Lung (tissue), 12 donors: ENCODE measurements around the gene ABLIM2. TPM values are rescaled to one million over a fixed set of nuclear protein-coding genes. Genes with fewer than 3 reads are reported as not detected.

Experiments
- ATAC-seq: fragments of 200-7000 bp; cut with Tn5 transposase; one replicate; pipeline ENCODE4 v1.9.1; 2020; ENCODE audit warnings: moderate number of reproducible peaks; ENCODE audit not compliant: insufficient read depth, low FRiP score
- DNase-seq, 3 donors: peaks; one replicate each; pipeline ENCODE4 v3.0.0-alpha.2; 2013 to 2017
- H3K27ac ChIP-seq, 2 donors: one replicate each; pipeline ENCODE4 v1.5.1; 2013; ENCODE audit warnings: mild to moderate bottlenecking in 2 of 2, moderate library complexity in 2 of 2, control low read depth in 1 of 2, inconsistent platforms in 1 of 2, low read depth in 1 of 2, low read length in 1 of 2
- H3K27me3 ChIP-seq, 3 donors: one replicate each; pipeline ENCODE4 v1.5.1; 2013; ENCODE audit warnings: low read length in 2 of 3; ENCODE audit not compliant: control insufficient read depth in 3 of 3, insufficient read depth in 3 of 3
- H3K36me3 ChIP-seq, 4 donors: one replicate each; pipeline ENCODE4 v1.5.1; 2013; ENCODE audit warnings: low read length in 4 of 4, mild to moderate bottlenecking in 1 of 4, moderate library complexity in 1 of 4; ENCODE audit not compliant: control insufficient read depth in 4 of 4, insufficient read depth in 4 of 4
- H3K4me1 ChIP-seq, 5 donors: one replicate each; pipeline ENCODE4 v1.5.1; 2013; ENCODE audit warnings: low read length in 5 of 5, mild to moderate bottlenecking in 2 of 5, moderate library complexity in 1 of 5; ENCODE audit not compliant: control insufficient read depth in 5 of 5, insufficient read depth in 5 of 5
- H3K4me3 ChIP-seq: one replicate; pipeline ENCODE4 v1.5.1; 2013; ENCODE audit warnings: mild to moderate bottlenecking, control low read depth, moderate library complexity
- H3K9ac ChIP-seq, 2 donors: one replicate each; pipeline ENCODE4 v1.5.1; 2013; ENCODE audit warnings: low read length in 2 of 2, control low read depth in 1 of 2; ENCODE audit not compliant: insufficient read depth in 1 of 2
- H3K9me3 ChIP-seq, 4 donors: one replicate each; pipeline ENCODE4 v1.5.1; 2013; ENCODE audit warnings: low read length in 3 of 4, mild to moderate bottlenecking in 1 of 4, moderate library complexity in 1 of 4; ENCODE audit not compliant: control insufficient read depth in 4 of 4, insufficient read depth in 3 of 4
- WGBS, 2 donors: extraction: QIAGEN DNeasy Blood & Tissue Kit; methylation state at CpG; one replicate each; pipeline ENCODE4 v1.1.7; 2013; 5-methylcytosine and 5-hydroxymethylcytosine counted together
- polyA plus RNA-seq, 2 donors: library from polyadenylated mRNA; stranded (reverse); fragments of 200-250 nt; gene quantifications; one replicate each; pipeline ENCODE4 v1.2.1, GENCODE V29; 2013
- total RNA-seq, 2 donors: library from RNA; depleted of rRNA in 1 of 2; stranded (reverse); fragments of >200 nt in 1 of 2; gene quantifications; one replicate each; pipeline ENCODE4 v1.2.1, GENCODE V29; 2014 to 2021
- TF ChIP-seq, protein P1 (sequence below): IDR thresholded peaks from 2 replicates; pipeline ENCODE4 v1.5.1; 2012; ENCODE audit warnings: mild to moderate bottlenecking; ENCODE audit errors: control extremely low read depth, extremely low read depth
- donor health status: control.
- donor health status: control.
- donor health status: Bipolar disorder and iron deficiency.
- donor health status: healthy.
- donor health status: DM: yes; HTN: yes; CAD: no.

ABLIM2 gene
- total and polyA plus RNA-seq, 4 donors = 1.7 to 10.9 (median 5.2) TPM

DNA sequence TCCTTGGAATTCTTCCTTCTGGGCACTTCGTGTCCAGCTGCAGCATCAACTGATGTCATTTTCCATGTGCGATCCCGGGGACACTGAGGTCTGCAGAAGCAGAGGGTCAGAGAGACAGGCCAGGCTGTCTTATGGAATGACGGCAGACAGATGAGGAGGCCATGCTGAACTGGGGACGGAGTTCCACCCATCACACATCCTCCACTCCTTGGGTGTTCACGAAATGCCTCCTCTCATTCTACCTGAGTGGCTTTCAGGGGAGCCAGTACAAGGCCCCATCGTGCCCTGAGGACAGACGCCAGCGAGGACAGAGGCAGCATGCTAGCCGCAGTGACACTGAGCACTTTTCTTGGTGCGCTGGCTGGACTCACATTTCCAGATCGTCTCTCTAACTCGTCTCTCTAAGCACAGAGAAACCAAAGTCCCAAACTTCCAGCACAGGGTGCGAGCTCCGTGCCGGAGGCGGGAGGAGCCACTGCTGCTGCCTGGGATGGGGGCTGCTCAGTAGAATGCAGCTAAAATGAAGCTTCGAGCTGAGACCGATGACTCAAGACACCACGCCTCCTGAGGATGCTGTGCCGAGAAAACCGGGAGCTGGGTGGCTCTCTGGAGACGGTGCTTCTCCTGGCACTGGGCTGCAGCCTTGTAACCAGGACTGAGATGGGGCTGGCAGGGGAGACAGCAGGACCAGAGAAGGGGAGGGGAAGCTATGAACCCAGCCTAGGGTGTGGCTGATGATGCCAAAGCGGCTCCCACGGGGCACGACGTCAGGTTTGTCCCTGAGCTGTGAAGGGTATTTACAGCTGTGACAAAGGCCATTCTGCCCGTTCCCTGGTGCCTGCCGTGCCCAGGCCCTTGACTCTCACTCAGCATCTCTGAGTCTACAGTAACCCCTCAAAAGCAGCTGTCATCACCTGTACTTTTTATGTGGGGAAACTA, 8.2 kb downstream of the ABLIM2 start:
- ATAC-seq = no peak
- 83% methylated on average over 29 of the region's 29 CpGs for WGBS, 2 donors

DNA sequence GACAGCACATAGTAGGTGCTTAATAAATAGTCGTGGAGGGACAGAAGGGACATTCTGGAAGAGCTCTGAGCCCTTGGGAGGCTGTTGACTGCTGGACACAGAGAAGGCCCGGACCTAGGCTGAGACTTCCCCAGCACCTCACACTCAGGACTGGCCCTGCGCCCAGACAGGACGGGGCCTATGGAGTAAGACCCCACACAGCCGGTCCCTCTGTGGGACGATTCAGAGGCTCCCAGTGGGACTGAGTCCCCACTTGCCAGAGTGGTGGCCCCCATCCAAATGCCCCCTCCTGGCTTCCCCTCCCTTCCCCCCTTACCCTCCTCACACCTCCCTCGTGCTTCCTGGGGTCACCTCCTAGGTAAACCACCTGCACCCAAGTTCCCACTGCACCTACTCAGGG, 8.9 kb downstream of the ABLIM2 start:
- TF ChIP-seq, protein P1, sequence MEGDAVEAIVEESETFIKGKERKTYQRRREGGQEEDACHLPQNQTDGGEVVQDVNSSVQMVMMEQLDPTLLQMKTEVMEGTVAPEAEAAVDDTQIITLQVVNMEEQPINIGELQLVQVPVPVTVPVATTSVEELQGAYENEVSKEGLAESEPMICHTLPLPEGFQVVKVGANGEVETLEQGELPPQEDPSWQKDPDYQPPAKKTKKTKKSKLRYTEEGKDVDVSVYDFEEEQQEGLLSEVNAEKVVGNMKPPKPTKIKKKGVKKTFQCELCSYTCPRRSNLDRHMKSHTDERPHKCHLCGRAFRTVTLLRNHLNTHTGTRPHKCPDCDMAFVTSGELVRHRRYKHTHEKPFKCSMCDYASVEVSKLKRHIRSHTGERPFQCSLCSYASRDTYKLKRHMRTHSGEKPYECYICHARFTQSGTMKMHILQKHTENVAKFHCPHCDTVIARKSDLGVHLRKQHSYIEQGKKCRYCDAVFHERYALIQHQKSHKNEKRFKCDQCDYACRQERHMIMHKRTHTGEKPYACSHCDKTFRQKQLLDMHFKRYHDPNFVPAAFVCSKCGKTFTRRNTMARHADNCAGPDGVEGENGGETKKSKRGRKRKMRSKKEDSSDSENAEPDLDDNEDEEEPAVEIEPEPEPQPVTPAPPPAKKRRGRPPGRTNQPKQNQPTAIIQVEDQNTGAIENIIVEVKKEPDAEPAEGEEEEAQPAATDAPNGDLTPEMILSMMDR = no peak
- no peaks in the 10 kb centered on the region for H3K9me3 ChIP-seq
- ATAC-seq (no peak), DNase-seq (peak in 1 of 3 donors; percentile 19)
- peaks cover 0 to 16% (median 4%) of the 10 kb centered on the region in 5 donors for H3K4me1 ChIP-seq
- no peak overlapping the region for H3K9ac ChIP-seq
- peaks cover 0 to 3% (median 0%) of the 10 kb centered on the region in 3 donors for H3K27me3 ChIP-seq
- 81 to 83% methylated on average over 7 of the region's 7 CpGs for whole genome bisulfite sequencing, 2 donors
- no peaks in the 10 kb centered on the region for H3K36me3 ChIP-seq
- no peak overlapping the region for H3K4me3 ChIP-seq
- no peak overlapping the region for H3K27ac ChIP-seq

More for the DNA sequence above, 8.2 kb downstream of the ABLIM2 start:
- TF ChIP-seq, protein P1 = no peak
- Histone ChIP-seq H3K4me1 (peaks cover 0 to 9% (median 3%) of the 10 kb centered on the region in 5 donors), H3K9ac (no peak overlapping the region), H3K36me3 (no peaks in the 10 kb centered on the region), H3K4me3 (no peak overlapping the region), H3K27ac (no peak overlapping the region), H3K27me3 (no peaks in the 10 kb centered on the region), H3K9me3 (no peaks in the 10 kb centered on the region)
- DNase-seq = no peak

DNA sequence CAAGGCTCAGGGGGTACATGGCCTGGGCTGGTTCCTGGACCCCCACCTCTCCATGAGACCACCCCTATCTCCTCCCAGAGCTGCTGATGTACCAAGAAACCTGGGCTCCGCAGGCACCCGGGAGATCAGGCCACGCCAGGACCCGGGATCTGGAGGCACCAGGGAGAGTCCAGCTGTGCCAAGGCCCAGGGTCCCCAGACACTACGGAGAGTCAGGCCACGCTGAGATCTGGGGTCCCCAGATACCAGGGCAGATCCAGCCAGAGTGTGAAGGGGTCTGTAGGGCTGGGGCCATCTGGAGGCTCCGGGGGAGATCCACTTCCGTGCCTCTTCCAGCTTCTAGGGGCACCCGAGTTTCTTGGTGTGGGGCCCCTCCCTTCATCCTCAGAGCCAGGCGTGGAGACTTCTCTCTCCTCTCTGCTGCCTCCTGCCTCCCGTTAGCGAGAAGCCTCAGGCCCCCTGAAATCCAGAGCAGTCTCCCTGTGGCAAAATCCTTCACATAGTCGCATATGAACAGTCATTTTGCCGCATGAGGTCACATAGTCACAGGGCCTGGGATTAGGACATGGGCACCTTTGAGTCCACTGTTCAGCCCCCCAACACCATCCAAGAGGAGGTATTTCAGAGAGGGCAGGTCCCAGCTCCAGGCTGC, 9.7 kb downstream of the ABLIM2 start:
- DNase-seq = no peak
- Histone ChIP-seq H3K9me3 (no peaks in the 10 kb centered on the region), H3K36me3 (no peaks in the 10 kb centered on the region), H3K27ac (no peak overlapping the region), H3K4me1 (peaks cover 0 to 22% (median 6%) of the 10 kb centered on the region in 5 donors), H3K4me3 (no peak overlapping the region), H3K27me3 (peaks cover 0 to 3% (median 0%) of the 10 kb centered on the region in 3 donors), H3K9ac (no peak overlapping the region)
- no peak for ATAC-seq
- TF ChIP-seq, protein P1 = no peak
- WGBS, 2 donors = 91 to 92% methylated on average over 14 of the region's 14 CpGs
